PFSK-1 (cell line): ENCODE measurements around the gene ADGRB3.

Source experiments
- FOXP2 ChIP-seq: optimal IDR thresholded peaks from 2 replicates; pipeline ENCODE3; 2011; ENCODE audit warnings: borderline replicate concordance, control low read depth, inconsistent platforms; ENCODE audit not compliant: insufficient read depth; ENCODE audit errors: extremely low read length, extremely low read depth
- POLR2AphosphoS5 ChIP-seq: IDR thresholded peaks from 2 replicates; pipeline ENCODE4 v1.6.1; 2012; ENCODE audit warnings: low read depth, mild to moderate bottlenecking, control low read depth, low read length, moderate library complexity
- REST ChIP-seq, 2 experiments: IDR thresholded peaks; 2 replicates each; pipeline versions ENCODE4 v1.6.1 to v1.8.0; 2011 to 2012; ENCODE audit warnings: low read depth in 2 of 2, low read length in 2 of 2, control low read depth in 1 of 2, inconsistent platforms in 1 of 2, mild to moderate bottlenecking in 1 of 2, moderate library complexity in 1 of 2; ENCODE audit not compliant: insufficient read depth in 1 of 2
- SIN3A ChIP-seq: IDR thresholded peaks from 2 replicates; pipeline ENCODE4 v1.6.1; 2012; ENCODE audit warnings: mild to moderate bottlenecking, low read length, moderate library complexity, borderline replicate concordance; ENCODE audit not compliant: insufficient read depth
- TAF1 ChIP-seq: IDR thresholded peaks from 2 replicates; pipeline ENCODE4 v1.6.1; 2012; ENCODE audit warnings: low read length, control low read depth, borderline replicate concordance; ENCODE audit not compliant: insufficient read depth

- TF ChIP-seq POLR2AphosphoS5 (no peak), SIN3A (no peak), TAF1 (no peak), REST (IDR thresholded peaks at IDR 0.05; ENCODE audit: insufficient read depth in 1 of 2, low read depth in 2 of 2, low read length in 2 of 2) (no peak), FOXP2 (no peak)
Measured at GRCh38 chr6:69106511-69106910, 471.4 kb downstream of the ADGRB3 start.
